Calu3 (cell line): Measurements from ENCODE around the gene ZBTB16. TPM values are rescaled to one million over a fixed set of nuclear protein-coding genes. Genes with fewer than 3 reads are reported as not detected.

Experiments used
- BruUV-seq: library from RNA; stranded (reverse); fragments of 400-500 nt; replicated peaks from 2 replicates; lab custom pipeline; 2021; lab: Mats Ljungman, UMichigan
- CTCF ChIA-PET: fragments of 300-600 bp; sonication (Branson Sonifier 250); formaldehyde crosslinking; loops from one replicate; lab custom pipeline; 2022; ENCODE audit warnings: antibody characterized with exemption; lab: Charles Lee
- DNase-seq: peaks from one replicate; pipeline ENCODE4 v3.0.0; 2022
- H3K27ac Mint-ChIP-seq: one replicate; pipeline ENCODE4 v1.8.0; 2022; ENCODE audit warnings: mixed read lengths; ENCODE audit not compliant: unreplicated experiment
- H3K27me3 Mint-ChIP-seq: one replicate; pipeline ENCODE4 v1.8.0; 2022; ENCODE audit warnings: mixed read lengths; ENCODE audit not compliant: unreplicated experiment
- H3K36me3 Mint-ChIP-seq: one replicate; pipeline ENCODE4 v1.8.0; 2022; ENCODE audit warnings: mild to moderate bottlenecking, moderate library complexity, mixed read lengths; ENCODE audit not compliant: insufficient read depth, unreplicated experiment
- H3K4me1 Mint-ChIP-seq: one replicate; pipeline ENCODE4 v1.8.0; 2022; ENCODE audit warnings: mild to moderate bottlenecking, low read depth, mixed read lengths; ENCODE audit not compliant: unreplicated experiment
- H3K4me3 Mint-ChIP-seq: one replicate; pipeline ENCODE4 v1.8.0; 2022; ENCODE audit warnings: mild to moderate bottlenecking, low read depth, moderate library complexity, mixed read lengths; ENCODE audit not compliant: unreplicated experiment
- H3K9me3 Mint-ChIP-seq: one replicate; pipeline ENCODE4 v1.8.0; 2022; ENCODE audit warnings: low read depth, mixed read lengths; ENCODE audit not compliant: unreplicated experiment
- intact Hi-C: fragments of 100-400 bp; cut with micrococcal nuclease; formaldehyde crosslinking; loops from one replicate; pipeline ENCODE4 v1.10.0; 2022; ENCODE audit not compliant: unreplicated experiment
- total RNA-seq: library from RNA; stranded (reverse); gene quantifications from 2 replicates; pipeline ENCODE4 v1.2.3, GENCODE V29; 2022
- TF ChIP-seq, protein P1 (sequence below): fragments of 200-600 bp; IDR thresholded peaks from one replicate; pipeline ENCODE4 v1.8.0; 2022; ENCODE audit warnings: antibody characterized with exemption; ENCODE audit not compliant: unreplicated experiment

ZBTB16 gene
- total RNA-seq, 1 experiment from 2014 or later, result not detected

DNA sequence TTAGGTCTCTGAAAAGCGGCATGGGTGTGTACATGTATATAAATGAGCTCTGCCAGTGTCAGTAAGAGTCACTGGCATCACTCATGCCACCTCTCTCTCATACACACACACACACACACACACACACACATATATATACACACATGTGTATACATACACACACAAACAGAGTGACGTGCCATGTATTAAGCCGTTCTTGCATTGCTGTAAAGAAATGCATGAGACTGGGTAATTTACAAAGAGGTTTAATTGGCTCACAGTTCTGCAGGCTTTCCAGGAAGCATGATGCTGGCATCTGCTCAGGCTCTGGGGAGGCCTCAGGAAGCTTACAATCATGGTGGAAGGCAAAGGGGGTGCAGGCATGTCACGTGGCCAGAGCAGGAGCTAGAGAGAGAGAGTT, 131.1 kb downstream of the ZBTB16 start:
- H3K36me3 Mint-ChIP-seq, result peaks cover 5% of the 10 kb centered on the region
- no peak for DNase-seq
- H3K9me3 Mint-ChIP-seq, result peaks cover 3% of the 10 kb centered on the region
- TF ChIP-seq, protein P1, sequence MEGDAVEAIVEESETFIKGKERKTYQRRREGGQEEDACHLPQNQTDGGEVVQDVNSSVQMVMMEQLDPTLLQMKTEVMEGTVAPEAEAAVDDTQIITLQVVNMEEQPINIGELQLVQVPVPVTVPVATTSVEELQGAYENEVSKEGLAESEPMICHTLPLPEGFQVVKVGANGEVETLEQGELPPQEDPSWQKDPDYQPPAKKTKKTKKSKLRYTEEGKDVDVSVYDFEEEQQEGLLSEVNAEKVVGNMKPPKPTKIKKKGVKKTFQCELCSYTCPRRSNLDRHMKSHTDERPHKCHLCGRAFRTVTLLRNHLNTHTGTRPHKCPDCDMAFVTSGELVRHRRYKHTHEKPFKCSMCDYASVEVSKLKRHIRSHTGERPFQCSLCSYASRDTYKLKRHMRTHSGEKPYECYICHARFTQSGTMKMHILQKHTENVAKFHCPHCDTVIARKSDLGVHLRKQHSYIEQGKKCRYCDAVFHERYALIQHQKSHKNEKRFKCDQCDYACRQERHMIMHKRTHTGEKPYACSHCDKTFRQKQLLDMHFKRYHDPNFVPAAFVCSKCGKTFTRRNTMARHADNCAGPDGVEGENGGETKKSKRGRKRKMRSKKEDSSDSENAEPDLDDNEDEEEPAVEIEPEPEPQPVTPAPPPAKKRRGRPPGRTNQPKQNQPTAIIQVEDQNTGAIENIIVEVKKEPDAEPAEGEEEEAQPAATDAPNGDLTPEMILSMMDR, result no peak
- peaks cover 65% of the 10 kb centered on the region for H3K27me3 Mint-ChIP-seq
- intact Hi-C loops, result loop anchor here (10.0 kb wide), 1 partner anchor 286 kb away; the partner anchor contains the start of gene HTR3B
- H3K4me1 Mint-ChIP-seq, result peaks cover 7% of the 10 kb centered on the region
- no peak overlapping the region for H3K4me3 Mint-ChIP-seq
- CTCF ChIA-PET, result no interaction called here
- no peak overlapping the region for H3K27ac Mint-ChIP-seq
- BruUV-seq, result no TSS peak

DNA sequence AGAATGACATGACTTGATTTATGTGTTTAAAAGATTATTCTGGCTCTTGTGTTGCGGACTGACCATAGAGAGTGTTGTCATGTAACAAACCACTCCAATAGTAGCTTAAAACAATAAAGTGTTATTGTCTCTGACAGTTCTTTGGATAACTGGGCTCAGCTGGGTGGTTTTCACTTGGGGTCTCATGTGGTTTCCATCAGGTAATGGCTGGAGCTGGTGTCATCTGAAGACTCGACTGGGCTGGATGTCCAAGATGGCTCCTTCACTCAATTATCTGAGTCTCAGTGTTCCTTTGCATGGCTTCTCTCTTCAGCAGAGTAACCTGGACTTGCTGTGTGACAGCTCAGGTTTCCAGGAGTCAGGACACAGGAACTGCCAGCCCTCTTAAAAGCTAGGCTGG, 132.4 kb downstream of the ZBTB16 start:
- no TSS peak for BruUV-seq
- TF ChIP-seq, protein P1, result no peak
- no peak overlapping the region for H3K27ac Mint-ChIP-seq
- peaks cover 3% of the 10 kb centered on the region for H3K9me3 Mint-ChIP-seq
- peaks cover 5% of the 10 kb centered on the region for H3K36me3 Mint-ChIP-seq
- CTCF ChIA-PET, result no interaction called here
- DNase-seq, result no peak
- peaks cover 8% of the 10 kb centered on the region for H3K4me1 Mint-ChIP-seq
- intact Hi-C loops, result loop anchor here (10.0 kb wide), 1 partner anchor 287 kb away; the partner anchor contains the start of gene HTR3B
- peaks cover 52% of the 10 kb centered on the region for H3K27me3 Mint-ChIP-seq
- no peak overlapping the region for H3K4me3 Mint-ChIP-seq

DNA sequence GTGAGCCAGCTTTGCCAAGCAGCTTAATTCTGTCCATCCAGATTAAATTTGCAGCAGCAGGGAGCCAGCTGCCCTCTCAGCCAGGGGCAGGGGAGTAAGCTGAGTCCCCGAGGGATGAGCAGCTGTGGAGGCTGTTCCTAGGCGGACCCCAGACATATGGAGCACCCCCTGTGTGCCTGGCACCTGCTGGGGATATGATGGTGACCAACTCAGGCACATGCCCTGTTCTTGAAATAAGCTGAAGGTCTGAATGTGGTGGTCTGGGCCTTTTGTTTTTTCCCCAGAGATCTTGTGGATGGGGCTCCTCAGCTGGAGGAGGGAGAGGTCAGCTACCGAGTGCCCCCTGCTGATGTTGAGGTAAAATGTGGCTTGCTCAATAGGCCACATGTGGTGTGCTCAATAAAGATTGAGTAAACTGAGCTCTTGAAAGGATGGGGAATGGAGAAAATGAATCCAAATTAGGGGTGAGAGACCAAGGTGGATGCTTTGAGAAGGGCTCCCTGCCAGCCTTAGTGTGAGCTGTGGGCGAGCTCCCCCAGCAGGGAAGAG, 133.4 kb downstream of the ZBTB16 start:
- Mint-ChIP-seq H3K27me3 (peaks cover 42% of the 10 kb centered on the region), H3K36me3 (peaks cover 7% of the 10 kb centered on the region), H3K27ac (no peak overlapping the region), H3K9me3 (peaks cover 3% of the 10 kb centered on the region), H3K4me1 (peaks cover 17% of the 10 kb centered on the region), H3K4me3 (no peak overlapping the region)
- no peak for DNase-seq
- BruUV-seq, result no TSS peak
- CTCF ChIA-PET, result no interaction called here
- intact Hi-C loops, result loop anchor here (10.0 kb wide), 1 partner anchor 288 kb away; the partner anchor contains the start of gene HTR3B
- TF ChIP-seq, protein P1, result no peak

DNA sequence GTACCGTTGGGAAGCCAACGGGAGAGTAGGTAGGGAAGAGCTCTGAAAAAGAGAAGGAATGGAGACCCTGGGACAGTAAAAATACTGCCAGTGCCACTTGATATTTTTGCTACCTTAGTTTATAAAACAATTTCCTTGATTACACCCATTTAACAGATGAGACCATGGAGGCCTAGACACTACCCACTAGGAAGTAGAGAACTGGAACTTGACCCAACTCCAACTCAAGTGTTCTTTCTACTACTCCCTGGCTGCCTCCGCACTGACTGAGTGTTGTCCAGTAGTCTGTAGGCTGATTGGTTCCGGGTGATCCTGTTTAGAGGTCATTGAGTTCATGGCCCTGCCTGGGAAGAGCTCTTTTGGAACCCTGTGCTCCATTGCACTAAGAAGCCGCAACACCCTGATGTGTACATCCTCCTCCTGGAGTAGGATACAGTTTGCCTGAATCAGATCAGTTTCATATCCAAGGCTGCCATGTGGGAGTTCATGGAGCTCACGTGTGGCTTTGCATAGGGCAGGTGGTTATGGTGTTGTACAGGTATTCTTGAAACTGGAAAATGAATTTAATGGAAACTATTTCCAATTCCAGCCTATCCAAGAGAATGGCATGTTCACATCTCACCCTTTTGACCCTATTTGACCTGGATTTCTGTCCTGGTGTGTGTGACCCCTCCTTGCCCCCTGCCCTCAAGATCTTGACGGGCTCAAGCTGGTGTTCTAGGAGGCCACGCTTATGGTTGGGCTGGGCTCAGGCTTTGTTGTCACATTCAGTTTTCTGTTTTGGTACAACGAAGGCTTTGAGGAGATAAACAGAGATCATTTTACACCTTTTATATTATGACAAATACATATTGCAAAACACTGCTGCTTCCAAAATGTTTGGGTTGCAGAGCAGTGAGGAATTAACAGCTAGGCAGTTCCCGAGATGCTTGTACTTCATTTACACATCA, 134.5 kb downstream of the ZBTB16 start:
- BruUV-seq, result no TSS peak
- CTCF ChIA-PET, result no interaction called here
- Mint-ChIP-seq H3K4me3 (no peak overlapping the region), H3K4me1 (peaks cover 17% of the 10 kb centered on the region), H3K27ac (no peak overlapping the region), H3K27me3 (peaks cover 31% of the 10 kb centered on the region), H3K36me3 (peaks cover 10% of the 10 kb centered on the region), H3K9me3 (peaks cover 3% of the 10 kb centered on the region)
- TF ChIP-seq, protein P1, result no peak
- DNase-seq, result no peak
- intact Hi-C loops, result loop anchor here (10.0 kb wide), 1 partner anchor 289 kb away; the partner anchor contains the start of gene HTR3B
